ENCODE measurements around the gene SSTR3. TPM values are rescaled to one million over a fixed set of nuclear protein-coding genes. Genes with fewer than 3 reads are reported as not detected.

The SSTR3 gene
- total and polyA plus RNA-seq, 8 donors = 0.04 to 0.26 (median 0.09) TPM; not detected in 2

DNA sequence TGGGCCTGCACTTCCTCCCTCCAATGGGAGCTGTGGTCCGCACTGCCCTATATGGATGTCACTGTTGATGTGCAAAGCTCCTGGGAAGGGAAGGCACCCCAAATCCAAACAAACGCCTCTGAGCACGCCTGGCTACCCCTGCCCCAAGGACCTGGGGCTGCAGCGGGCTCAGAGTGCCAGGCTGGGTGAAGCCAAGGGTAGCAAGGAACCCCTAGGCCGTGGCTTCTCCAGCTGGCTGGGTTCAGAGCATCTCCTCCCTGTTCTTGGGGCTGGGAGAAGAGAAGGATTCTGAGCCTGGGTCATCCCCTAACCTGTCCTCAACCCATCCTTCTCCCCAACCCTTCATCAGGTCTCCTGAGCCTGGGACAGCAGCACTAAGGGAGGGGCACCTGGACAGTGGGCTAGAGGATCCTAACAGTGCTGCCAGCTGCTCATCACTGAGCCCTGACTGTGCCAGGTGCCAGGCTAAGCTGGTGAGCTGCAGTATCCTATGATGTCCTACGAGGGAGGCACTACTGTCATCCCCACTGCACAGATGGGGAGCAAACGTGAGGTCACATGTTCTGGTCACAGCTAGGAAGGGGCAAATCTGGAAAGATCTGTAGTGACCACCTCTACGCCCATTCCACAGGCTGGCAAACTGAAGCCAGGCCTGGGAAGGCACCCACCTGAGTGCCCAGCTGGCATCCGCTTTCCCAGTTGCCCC, 3.0 kb downstream of the SSTR3 start:
- Histone ChIP-seq H3K9me3 (no peaks in the 10 kb centered on the region), H3K36me3 (no peaks in the 10 kb centered on the region), H3K4me1 (no peaks in the 10 kb centered on the region), H3K4me3 (no peak overlapping the region), H3K27me3 (peaks cover 0 to 16% of the 10 kb centered on the region in 2 donors), H3K27ac (no peak overlapping the region)
- intact Hi-C loops (cut with DNase I) = loop anchor here in 1 of 2 donors (10.0 kb wide), 1 partner anchor 134 kb away; no protein-coding TSS in a partner anchor
- no peak for ATAC-seq
- no peak for DNase-seq
- TF ChIP-seq, protein P1, sequence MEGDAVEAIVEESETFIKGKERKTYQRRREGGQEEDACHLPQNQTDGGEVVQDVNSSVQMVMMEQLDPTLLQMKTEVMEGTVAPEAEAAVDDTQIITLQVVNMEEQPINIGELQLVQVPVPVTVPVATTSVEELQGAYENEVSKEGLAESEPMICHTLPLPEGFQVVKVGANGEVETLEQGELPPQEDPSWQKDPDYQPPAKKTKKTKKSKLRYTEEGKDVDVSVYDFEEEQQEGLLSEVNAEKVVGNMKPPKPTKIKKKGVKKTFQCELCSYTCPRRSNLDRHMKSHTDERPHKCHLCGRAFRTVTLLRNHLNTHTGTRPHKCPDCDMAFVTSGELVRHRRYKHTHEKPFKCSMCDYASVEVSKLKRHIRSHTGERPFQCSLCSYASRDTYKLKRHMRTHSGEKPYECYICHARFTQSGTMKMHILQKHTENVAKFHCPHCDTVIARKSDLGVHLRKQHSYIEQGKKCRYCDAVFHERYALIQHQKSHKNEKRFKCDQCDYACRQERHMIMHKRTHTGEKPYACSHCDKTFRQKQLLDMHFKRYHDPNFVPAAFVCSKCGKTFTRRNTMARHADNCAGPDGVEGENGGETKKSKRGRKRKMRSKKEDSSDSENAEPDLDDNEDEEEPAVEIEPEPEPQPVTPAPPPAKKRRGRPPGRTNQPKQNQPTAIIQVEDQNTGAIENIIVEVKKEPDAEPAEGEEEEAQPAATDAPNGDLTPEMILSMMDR (IDR thresholded peaks at IDR 0.05) = no peak

DNA sequence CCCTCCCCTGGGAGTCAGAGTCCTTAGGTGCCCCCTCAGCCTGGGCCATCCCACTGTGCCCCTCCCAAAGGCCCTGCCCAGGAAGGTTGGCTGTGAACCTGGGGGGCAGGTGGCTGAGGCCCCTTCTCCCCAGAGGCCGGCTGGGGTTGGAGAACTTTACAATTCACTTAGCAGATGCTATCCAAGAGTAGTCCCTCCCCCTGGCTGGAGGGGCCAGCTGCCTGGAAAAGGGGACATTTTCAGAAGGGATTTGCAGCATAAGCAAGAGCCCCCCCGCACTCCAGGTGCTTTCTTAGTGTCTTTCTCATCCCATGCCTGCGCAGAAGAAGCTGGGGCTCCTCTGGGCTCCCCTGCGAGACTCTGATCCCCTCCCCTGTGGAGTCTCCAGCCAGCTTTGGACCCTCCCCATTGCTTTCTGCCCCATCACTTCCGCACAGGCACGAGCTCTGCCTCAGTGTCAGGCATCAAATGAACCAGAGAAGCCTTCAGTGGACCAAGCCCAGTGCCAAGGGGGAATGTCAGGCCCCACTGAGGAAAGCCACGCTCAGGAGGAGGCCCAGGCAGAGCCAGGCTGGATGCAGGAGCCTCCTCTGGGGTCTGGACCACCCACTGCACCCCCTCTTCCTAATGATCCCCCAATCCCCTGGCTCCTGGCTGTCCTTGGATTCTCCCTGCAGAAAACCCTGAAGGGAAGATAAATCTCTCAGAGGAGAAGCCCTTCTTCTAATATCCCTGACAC, 3.7 kb downstream of the SSTR3 start:
- Histone ChIP-seq H3K27me3 (peaks cover 0 to 16% of the 10 kb centered on the region in 2 donors), H3K36me3 (no peaks in the 10 kb centered on the region), H3K27ac (no peak overlapping the region), H3K4me1 (no peaks in the 10 kb centered on the region), H3K9me3 (no peaks in the 10 kb centered on the region), H3K4me3 (no peak overlapping the region)
- intact Hi-C loops (cut with DNase I) = loop anchor here in 1 of 2 donors (10.0 kb wide), 1 partner anchor 134 kb away; no protein-coding TSS in a partner anchor
- ATAC-seq (no peak), DNase-seq (no peak)
- TF ChIP-seq, protein P1 (IDR thresholded peaks at IDR 0.05) = no peak

DNA sequence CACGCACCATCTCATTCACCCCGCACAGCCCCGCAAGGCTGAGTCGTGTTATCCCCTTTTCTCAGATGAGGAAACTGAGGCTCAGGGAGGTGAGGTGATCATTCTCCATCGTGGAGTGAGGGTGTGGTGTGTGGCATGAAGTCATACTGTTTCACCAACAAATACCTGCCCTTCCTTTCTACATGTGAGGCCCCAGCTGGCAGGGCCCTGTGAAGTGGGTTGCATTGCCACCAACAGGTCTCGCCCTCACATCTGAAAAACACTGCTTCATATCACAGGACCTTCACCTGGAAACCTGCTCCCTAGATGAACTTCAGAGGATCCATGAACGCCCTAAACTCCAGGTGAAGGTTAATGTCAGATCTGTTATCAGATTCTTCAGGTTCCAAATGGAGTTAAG, 4.3 kb downstream of the SSTR3 start:
- ATAC-seq = no peak
- Histone ChIP-seq H3K9me3 (no peaks in the 10 kb centered on the region), H3K4me1 (no peaks in the 10 kb centered on the region), H3K27ac (no peak overlapping the region), H3K4me3 (no peak overlapping the region), H3K27me3 (peaks cover 0 to 16% of the 10 kb centered on the region in 2 donors), H3K36me3 (no peaks in the 10 kb centered on the region)
- TF ChIP-seq, protein P1 (IDR thresholded peaks at IDR 0.05) = no peak
- intact Hi-C loops (cut with DNase I) = loop anchor here in 1 of 2 donors (10.0 kb wide), 1 partner anchor 133 kb away; no protein-coding TSS in a partner anchor
- DNase-seq = no peak

DNA sequence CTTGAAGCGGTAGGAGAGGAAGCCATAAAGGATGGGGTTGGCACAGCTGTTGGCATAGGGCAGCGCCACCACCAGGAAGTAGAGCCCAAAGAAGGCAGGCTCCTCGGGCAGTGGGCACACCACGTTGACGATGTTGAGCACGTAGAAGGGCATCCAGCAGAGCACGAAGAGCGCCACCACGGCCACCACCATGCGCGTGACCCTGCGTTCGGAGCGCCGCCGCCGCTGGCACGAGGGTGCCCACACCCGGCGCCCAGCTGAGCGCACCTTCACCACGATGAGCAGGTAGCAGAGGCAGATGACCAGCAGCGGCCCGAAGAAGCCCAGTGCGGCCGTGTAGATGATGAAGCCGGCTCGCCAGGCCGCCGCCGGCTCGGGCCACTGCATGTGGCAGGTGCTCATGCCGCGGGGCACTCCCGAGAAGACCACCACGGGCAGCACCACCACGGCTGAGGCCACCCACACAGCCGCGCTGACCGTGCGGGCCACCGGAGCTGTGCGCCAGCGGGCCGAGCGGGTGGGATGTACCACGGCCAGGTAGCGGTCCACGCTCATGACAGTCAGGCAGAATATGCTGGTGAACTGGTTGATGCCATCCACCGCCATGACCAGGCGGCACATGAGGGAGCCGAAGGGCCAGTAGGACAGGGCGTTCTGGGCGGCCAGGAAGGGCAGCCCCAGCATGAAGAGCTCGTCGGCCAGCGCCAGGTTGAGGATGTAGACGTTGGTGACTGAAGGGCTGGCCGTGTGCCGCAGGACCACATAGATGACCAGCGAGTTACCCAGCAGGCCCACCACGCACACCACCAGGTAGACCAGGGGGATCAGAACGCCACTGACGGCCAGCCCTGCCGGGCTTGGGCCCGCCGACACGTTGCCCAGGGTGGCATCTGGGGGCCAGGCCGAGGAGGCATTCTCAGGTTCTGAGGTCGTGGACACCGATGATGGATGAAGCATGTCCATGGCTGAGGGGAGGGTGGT, 5.1 kb downstream of the SSTR3 start:
- Histone ChIP-seq H3K27me3 (peaks cover 0 to 16% of the 10 kb centered on the region in 2 donors), H3K4me3 (no peak overlapping the region), H3K4me1 (no peaks in the 10 kb centered on the region), H3K9me3 (no peaks in the 10 kb centered on the region), H3K36me3 (no peaks in the 10 kb centered on the region), H3K27ac (no peak overlapping the region)
- intact Hi-C loops (cut with DNase I) = loop anchor here in 1 of 2 donors (10.0 kb wide), 1 partner anchor 132 kb away; no protein-coding TSS in a partner anchor
- ATAC-seq (no peak), DNase-seq (peak in 1 of 4 donors; percentile 31)
- TF ChIP-seq, protein P1 (IDR thresholded peaks at IDR 0.05) = no peak
